ENCODE data around the gene LILRA5. TPM values are rescaled to one million over a fixed set of nuclear protein-coding genes. Genes with fewer than 3 reads are reported as not detected.
A peak's percentile ranks its signal among the peaks of the same experiment; 100 is the strongest.

The LILRA5 gene
- total and polyA plus RNA-seq, 10 of the 15 experiments (the other 5 are each of a cell fraction or from before 2014, with no cell fraction given), result 0.05 to 1.2 (median 0.36) TPM; not detected in 4

- TF ChIP-seq ZNF592 (IDR thresholded peaks at IDR 0.05), result no peak
- TF ChIP-seq PAX5 (IDR thresholded peaks at IDR 0.05; ENCODE audit: borderline replicate concordance, low read depth, low read length), result peak; percentile 73
- TF ChIP-seq ZBTB40 (IDR thresholded peaks at IDR 0.05; ENCODE audit: borderline replicate concordance), result no peak
- TF ChIP-seq IRF4 (IDR thresholded peaks at IDR 0.05; ENCODE audit: low read depth, low read length), result peak; percentile 70; the same call in 1 of the 2 replicates
- no peak for TF ChIP-seq WRNIP1 (IDR thresholded peaks at IDR 0.05; ENCODE audit: borderline replicate concordance, low read depth, low read length)
- peak; percentile 86; the same call in 1 of the 2 replicates for TF ChIP-seq RB1 (IDR thresholded peaks at IDR 0.05; ENCODE audit: borderline replicate concordance)
- TF ChIP-seq RBBP5 (conservative IDR thresholded peaks at IDR 0.05), result no peak
- TF ChIP-seq USF2 (IDR thresholded peaks at IDR 0.05; ENCODE audit: borderline replicate concordance, low read depth, low read length), result peak; percentile 19; the same call in 1 of the 2 replicates
- peak; percentile 49; the same call in 1 of the 2 replicates for TF ChIP-seq CREB1 (IDR thresholded peaks at IDR 0.05; ENCODE audit: low read depth)
- TF ChIP-seq NRF1 (conservative IDR thresholded peaks at IDR 0.05; ENCODE audit: low read depth, low read length), result no peak
- TF ChIP-seq POLR2AphosphoS2 (IDR thresholded peaks at IDR 0.05; ENCODE audit: low read depth, low read length), result no peak
- TF ChIP-seq BCL11A (IDR thresholded peaks at IDR 0.05; ENCODE audit: low read depth, low read length), result peak; percentile 85
- TF ChIP-seq EZH2 (IDR thresholded peaks at IDR 0.05; ENCODE audit: borderline replicate concordance, control insufficient read depth, low read depth, low read length), result no peak
- TF ChIP-seq HDGF (IDR thresholded peaks at IDR 0.05), result no peak
- no peak for TF ChIP-seq SIX5 (IDR thresholded peaks at IDR 0.05; ENCODE audit: low read depth, low read length, severe bottlenecking)
- peak; percentile 81 for TF ChIP-seq MTA3 (IDR thresholded peaks at IDR 0.05; ENCODE audit: borderline replicate concordance, low read length)
- TF ChIP-seq MXI1 (IDR thresholded peaks at IDR 0.05; ENCODE audit: low read depth, low read length), result peak; percentile 68; the same call in 1 of the 2 replicates
- peak; percentile 94 for TF ChIP-seq RUNX3 (IDR thresholded peaks at IDR 0.05; ENCODE audit: low read length)
- TF ChIP-seq SMARCA5 (IDR thresholded peaks at IDR 0.05), result peak; percentile 62; the same call in 1 of the 2 replicates
- TF ChIP-seq RELB (IDR thresholded peaks at IDR 0.05; ENCODE audit: low read depth), result peak; percentile 95
- TF ChIP-seq STAT3 (IDR thresholded peaks at IDR 0.05; ENCODE audit: low read depth, low read length), result peak; percentile 64; the same call in 1 of the 2 replicates
These were observed 33.0 kb upstream of the LILRA5 start (continued) for GRCh38 chr19:54345938-54346386.
